Measurements from ENCODE around the gene SKA2.

SKA2 gene

GRCh38 chr17:59154292-59154720 lies 680 bp downstream of the SKA2 start:
- Histone ChIP-seq H3K27me3 (ENCODE audit: insufficient read depth, poor library complexity, severe bottlenecking) (no peaks in the 10 kb centered on the region), H3K4me1 (ENCODE audit: insufficient read depth, poor library complexity, severe bottlenecking) (peaks cover 58% of the 10 kb centered on the region), H3K9me3 (ENCODE audit: severe bottlenecking) (no peaks in the 10 kb centered on the region), H3K27ac (ENCODE audit: poor library complexity, severe bottlenecking) (peak overlapping the region; percentile 93), H3K4me3 (ENCODE audit: severe bottlenecking) (peak overlapping the region; percentile 61), H3K36me3 (ENCODE audit: low read depth) (peaks cover 33% of the 10 kb centered on the region)
- TF ChIP-seq, protein P1, sequence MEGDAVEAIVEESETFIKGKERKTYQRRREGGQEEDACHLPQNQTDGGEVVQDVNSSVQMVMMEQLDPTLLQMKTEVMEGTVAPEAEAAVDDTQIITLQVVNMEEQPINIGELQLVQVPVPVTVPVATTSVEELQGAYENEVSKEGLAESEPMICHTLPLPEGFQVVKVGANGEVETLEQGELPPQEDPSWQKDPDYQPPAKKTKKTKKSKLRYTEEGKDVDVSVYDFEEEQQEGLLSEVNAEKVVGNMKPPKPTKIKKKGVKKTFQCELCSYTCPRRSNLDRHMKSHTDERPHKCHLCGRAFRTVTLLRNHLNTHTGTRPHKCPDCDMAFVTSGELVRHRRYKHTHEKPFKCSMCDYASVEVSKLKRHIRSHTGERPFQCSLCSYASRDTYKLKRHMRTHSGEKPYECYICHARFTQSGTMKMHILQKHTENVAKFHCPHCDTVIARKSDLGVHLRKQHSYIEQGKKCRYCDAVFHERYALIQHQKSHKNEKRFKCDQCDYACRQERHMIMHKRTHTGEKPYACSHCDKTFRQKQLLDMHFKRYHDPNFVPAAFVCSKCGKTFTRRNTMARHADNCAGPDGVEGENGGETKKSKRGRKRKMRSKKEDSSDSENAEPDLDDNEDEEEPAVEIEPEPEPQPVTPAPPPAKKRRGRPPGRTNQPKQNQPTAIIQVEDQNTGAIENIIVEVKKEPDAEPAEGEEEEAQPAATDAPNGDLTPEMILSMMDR (IDR thresholded peaks at IDR 0.05; ENCODE audit: poor library complexity, severe bottlenecking), result no peak
- DNase-seq (ENCODE audit: low spot score) (no peak), ATAC-seq (ENCODE audit: low read depth) (no peak)

DNA sequence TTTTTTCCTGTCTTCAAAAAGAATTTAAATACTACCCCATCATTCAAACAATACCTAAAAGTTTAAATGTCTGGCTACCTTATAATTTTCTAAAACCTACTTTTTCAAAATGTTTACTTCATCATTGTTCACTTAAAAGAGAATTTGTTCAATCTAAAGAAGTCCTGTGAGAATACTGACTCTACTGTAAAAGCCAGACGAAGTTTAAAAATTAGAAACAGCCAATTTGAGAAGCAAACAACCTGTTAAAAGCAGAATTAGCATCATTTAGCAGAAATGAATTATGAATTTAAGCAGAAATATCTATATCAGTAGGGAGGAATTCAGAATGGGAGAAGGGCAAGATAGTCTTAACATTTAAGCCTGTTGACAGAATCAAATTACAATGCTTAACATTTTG lies 2.1 kb downstream of the SKA2 start:
- peaks cover 44% of the 10 kb centered on the region for H3K36me3 ChIP-seq (ENCODE audit: low read depth)
- no peaks in the 10 kb centered on the region for H3K27me3 ChIP-seq (ENCODE audit: insufficient read depth, poor library complexity, severe bottlenecking)
- DNase-seq (ENCODE audit: low spot score) (no peak), ATAC-seq (ENCODE audit: low read depth) (no peak)
- TF ChIP-seq, protein P1 (IDR thresholded peaks at IDR 0.05; ENCODE audit: poor library complexity, severe bottlenecking), result no peak
- H3K9me3 ChIP-seq (ENCODE audit: severe bottlenecking), result no peaks in the 10 kb centered on the region
- peaks cover 52% of the 10 kb centered on the region for H3K4me1 ChIP-seq (ENCODE audit: insufficient read depth, poor library complexity, severe bottlenecking)
- peak overlapping the region; percentile 93 for H3K27ac ChIP-seq (ENCODE audit: poor library complexity, severe bottlenecking)
- peak overlapping the region; percentile 61 for H3K4me3 ChIP-seq (ENCODE audit: severe bottlenecking)

GRCh38 chr17:59151591-59151990 lies 3.4 kb downstream of the SKA2 start:
- H3K4me1 ChIP-seq (ENCODE audit: insufficient read depth, poor library complexity, severe bottlenecking), result peaks cover 42% of the 10 kb centered on the region
- peak overlapping the region; percentile 4 for H3K4me3 ChIP-seq (ENCODE audit: severe bottlenecking)
- peaks cover 46% of the 10 kb centered on the region for H3K36me3 ChIP-seq (ENCODE audit: low read depth)
- peak overlapping the region; percentile 93 for H3K27ac ChIP-seq (ENCODE audit: poor library complexity, severe bottlenecking)
- ATAC-seq (ENCODE audit: low read depth) (no peak), DNase-seq (ENCODE audit: low spot score) (no peak)
- H3K27me3 ChIP-seq (ENCODE audit: insufficient read depth, poor library complexity, severe bottlenecking), result no peaks in the 10 kb centered on the region
- no peaks in the 10 kb centered on the region for H3K9me3 ChIP-seq (ENCODE audit: severe bottlenecking)
- TF ChIP-seq, protein P1 (IDR thresholded peaks at IDR 0.05; ENCODE audit: poor library complexity, severe bottlenecking), result no peak

- Histone ChIP-seq H3K9me3 (ENCODE audit: severe bottlenecking) (no peaks in the 10 kb centered on the region), H3K27me3 (ENCODE audit: insufficient read depth, poor library complexity, severe bottlenecking) (no peaks in the 10 kb centered on the region), H3K27ac (ENCODE audit: poor library complexity, severe bottlenecking) (peak overlapping the region; percentile 93), H3K36me3 (ENCODE audit: low read depth) (peaks cover 52% of the 10 kb centered on the region), H3K4me3 (ENCODE audit: severe bottlenecking) (no peak overlapping the region), H3K4me1 (ENCODE audit: insufficient read depth, poor library complexity, severe bottlenecking) (peaks cover 42% of the 10 kb centered on the region)
- TF ChIP-seq, protein P1 (IDR thresholded peaks at IDR 0.05; ENCODE audit: poor library complexity, severe bottlenecking), result no peak
- DNase-seq (ENCODE audit: low spot score) (no peak), ATAC-seq (ENCODE audit: low read depth) (no peak)
Measured at GRCh38 chr17:59151006-59151405, 4.0 kb downstream of the SKA2 start.

DNA sequence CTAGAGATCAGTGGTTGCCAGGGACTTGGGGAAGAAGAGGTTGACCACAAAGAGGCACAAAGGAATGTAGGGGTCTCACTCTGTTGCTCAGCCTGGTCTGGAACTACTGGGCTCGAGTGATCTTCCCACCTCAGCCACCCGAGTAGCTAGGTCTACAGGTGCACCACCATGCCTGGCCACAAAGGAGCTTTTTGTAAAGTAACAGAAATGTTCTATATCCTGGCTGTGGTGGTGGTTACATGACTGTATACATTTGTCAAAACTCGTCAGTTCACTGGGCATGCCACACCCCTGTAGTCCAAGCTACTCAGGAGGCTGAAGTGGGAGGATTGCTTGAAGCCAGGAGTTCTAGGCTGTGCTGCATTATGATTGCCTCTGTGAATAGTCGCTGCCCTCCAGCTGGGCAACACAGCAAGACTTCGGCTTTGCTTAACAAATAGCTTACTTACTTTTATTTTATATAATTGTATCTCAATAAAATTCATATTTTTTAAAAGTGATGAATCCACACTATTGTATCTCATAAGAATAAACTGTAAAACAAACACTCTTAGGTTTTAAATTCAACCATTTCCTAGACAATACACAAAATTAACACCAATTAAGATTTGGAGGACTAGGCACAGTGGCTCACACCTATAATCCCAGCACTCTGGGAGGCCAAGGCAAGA lies 5.0 kb downstream of the SKA2 start:
- H3K36me3 ChIP-seq (ENCODE audit: low read depth), result peaks cover 60% of the 10 kb centered on the region
- TF ChIP-seq, protein P1 (IDR thresholded peaks at IDR 0.05; ENCODE audit: poor library complexity, severe bottlenecking), result no peak
- 0 out of 3 replicates have a peak, but pooled peaks have one; percentile 15 for ATAC-seq (ENCODE audit: low read depth)
- H3K27me3 ChIP-seq (ENCODE audit: insufficient read depth, poor library complexity, severe bottlenecking), result no peaks in the 10 kb centered on the region
- peaks cover 42% of the 10 kb centered on the region for H3K4me1 ChIP-seq (ENCODE audit: insufficient read depth, poor library complexity, severe bottlenecking)
- no peaks in the 10 kb centered on the region for H3K9me3 ChIP-seq (ENCODE audit: severe bottlenecking)
- DNase-seq (ENCODE audit: low spot score), result no peak
- no peak overlapping the region for H3K4me3 ChIP-seq (ENCODE audit: severe bottlenecking)
- H3K27ac ChIP-seq (ENCODE audit: poor library complexity, severe bottlenecking), result peak overlapping the region; percentile 26
